ENCODE results near the gene SGO2.
"Not testable (repeated sequence)": the region's sequence is repeated elsewhere in the genome, so short reads cannot be mapped to it uniquely, and the experiment has no call there.

Gene SGO2

DNA sequence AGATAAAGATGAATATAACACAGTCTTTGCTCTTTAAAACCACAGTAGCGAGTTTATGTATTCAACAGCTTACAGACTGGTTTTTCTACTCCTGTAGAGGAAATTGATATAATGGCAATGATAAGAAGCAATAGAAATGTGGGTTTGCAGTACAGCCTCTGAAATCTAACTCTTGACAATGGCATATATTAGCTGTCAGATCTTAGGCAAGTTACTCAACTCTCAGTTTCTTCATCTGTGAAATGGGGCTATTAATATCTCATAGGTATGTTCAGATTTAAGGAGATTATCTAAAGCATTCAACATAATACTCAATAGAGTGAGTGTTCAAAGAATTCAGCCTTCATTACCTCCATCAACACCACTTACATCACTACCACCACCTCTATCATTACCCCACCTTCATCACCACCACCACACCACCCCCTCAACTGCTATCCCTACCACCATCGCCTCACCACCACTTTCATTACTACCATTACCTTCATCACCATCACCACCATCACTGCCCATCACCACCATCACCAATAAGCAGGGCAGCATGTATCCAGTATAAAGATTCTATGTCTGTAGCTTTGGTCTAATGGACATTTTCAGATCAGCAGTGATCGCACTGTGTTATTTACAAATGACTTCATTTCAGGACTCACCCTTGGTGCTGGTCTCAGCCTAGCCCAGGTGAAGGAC lies 82.5 kb downstream of the SGO2 start:
- H3K36me3 ChIP-seq (ENCODE audit: control insufficient read depth in 1 of 2, insufficient read depth in 2 of 2, low read depth in 1 of 2, low read length in 2 of 2), result peaks cover 0 to 60% of the 10 kb centered on the region in 2 experiments
- H3K27me3 ChIP-seq (ENCODE audit: control insufficient read depth in 1 of 2, insufficient read depth in 1 of 2, low read length in 2 of 2), result no peaks in the 10 kb centered on the region
- no peak overlapping the region for H4K8ac ChIP-seq (ENCODE audit: low read length)
- H2BK120ac ChIP-seq (ENCODE audit: low read depth, low read length), result no peak overlapping the region
- H2AK5ac ChIP-seq (ENCODE audit: low read length, severe bottlenecking), result peak overlapping the region; percentile 82
- no peaks in the 10 kb centered on the region for H3K79me1 ChIP-seq (replicated peaks; ENCODE audit: low read length, poor library complexity, severe bottlenecking)
- H3K23ac ChIP-seq (ENCODE audit: low read length in 2 of 2), result no peak overlapping the region
- no peak overlapping the region for H3K18ac ChIP-seq (ENCODE audit: low read depth in 1 of 2, low read length in 2 of 2)
- H3K4me1 ChIP-seq (ENCODE audit: control insufficient read depth, insufficient read depth, low read depth, low read length), result peaks cover 4% of the 10 kb centered on the region
- no peak overlapping the region for H2AFZ ChIP-seq (ENCODE audit: low read depth, low read length)
- H4K91ac ChIP-seq (ENCODE audit: low read length), result no peak overlapping the region
- no peak overlapping the region for H3K4me2 ChIP-seq (ENCODE audit: low read length, poor library complexity, severe bottlenecking)
- H2BK5ac ChIP-seq (ENCODE audit: low read depth, low read length, poor library complexity, severe bottlenecking), result no peak overlapping the region
- peak overlapping the region in 1 of 2 experiments; percentile 31 for H3K4me3 ChIP-seq (ENCODE audit: insufficient read depth in 1 of 2, low read depth in 1 of 2, low read length in 2 of 2)
- H3K4ac ChIP-seq (ENCODE audit: low read depth in 1 of 2, low read length in 2 of 2), result no peak overlapping the region
- DNase-seq, result no peak
- H3K14ac ChIP-seq (ENCODE audit: low read length in 2 of 2), result no peak overlapping the region
- peak overlapping the region; percentile 21 for H3K9ac ChIP-seq (ENCODE audit: low read length)
- 50% methylated on average over 2 of the region's 3 CpGs for WGBS
- peak overlapping the region; percentile 58 for H3K27ac ChIP-seq (ENCODE audit: low read length, poor library complexity, severe bottlenecking)
- H2BK15ac ChIP-seq (ENCODE audit: low read depth, poor library complexity, severe bottlenecking), result no peak overlapping the region
- no peak overlapping the region for H2BK12ac ChIP-seq (ENCODE audit: low read length in 2 of 2)
- no peaks in the 10 kb centered on the region for H3K9me3 ChIP-seq (ENCODE audit: control insufficient read depth, low read length)

DNA sequence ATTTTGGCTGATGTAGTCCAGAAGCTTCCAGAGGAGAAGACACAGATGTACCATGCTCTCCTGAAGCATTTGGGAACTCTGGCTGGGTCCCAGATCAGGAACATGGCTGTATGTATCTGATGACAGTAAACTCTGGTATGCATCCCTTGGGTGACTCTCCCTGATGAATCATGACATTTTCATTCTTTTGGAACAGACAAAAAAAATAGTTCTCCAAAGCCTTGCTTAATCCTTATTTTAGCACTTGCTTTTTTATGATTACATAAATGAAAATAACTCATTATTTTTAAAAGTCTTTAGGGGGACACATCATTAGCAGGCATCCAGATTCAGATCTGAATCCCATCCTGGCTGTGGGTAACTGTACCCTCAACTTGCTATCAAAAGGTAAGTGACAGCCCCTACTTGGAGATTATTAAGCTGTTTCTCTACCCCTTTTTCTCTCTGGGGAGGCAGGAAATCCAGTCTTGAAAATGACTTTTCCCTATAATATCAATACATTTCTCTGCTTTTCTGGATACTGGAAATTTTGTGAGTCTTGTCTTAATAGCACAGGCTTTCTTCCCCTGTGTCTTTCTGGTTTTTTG lies 83.1 kb downstream of the SGO2 start:
- Histone ChIP-seq H3K4me1 (ENCODE audit: control insufficient read depth, insufficient read depth, low read depth, low read length) (peaks cover 2% of the 10 kb centered on the region), H3K4me2 (ENCODE audit: low read length, poor library complexity, severe bottlenecking) (no peak overlapping the region), H2BK12ac (ENCODE audit: low read length in 2 of 2) (no peak overlapping the region), H3K4ac (ENCODE audit: low read depth in 1 of 2, low read length in 2 of 2) (no peak overlapping the region), H2AFZ (ENCODE audit: low read depth, low read length) (no peak overlapping the region), H3K23ac (ENCODE audit: low read length in 2 of 2) (no peak overlapping the region), H2AK5ac (ENCODE audit: low read length, severe bottlenecking) (no peak overlapping the region), H3K36me3 (ENCODE audit: control insufficient read depth in 1 of 2, insufficient read depth in 2 of 2, low read depth in 1 of 2, low read length in 2 of 2) (peaks cover 0 to 66% of the 10 kb centered on the region in 2 experiments), H3K79me1 (replicated peaks; ENCODE audit: low read length, poor library complexity, severe bottlenecking) (no peaks in the 10 kb centered on the region), H3K18ac (ENCODE audit: low read depth in 1 of 2, low read length in 2 of 2) (no peak overlapping the region), H3K4me3 (ENCODE audit: insufficient read depth in 1 of 2, low read depth in 1 of 2, low read length in 2 of 2) (peak overlapping the region in 1 of 2 experiments; percentile 59), H4K91ac (ENCODE audit: low read length) (no peak overlapping the region), H2BK120ac (ENCODE audit: low read depth, low read length) (no peak overlapping the region), H3K14ac (ENCODE audit: low read length in 2 of 2) (no peak overlapping the region), H3K27ac (ENCODE audit: low read length, poor library complexity, severe bottlenecking) (peak overlapping the region; percentile 58), H2BK5ac (ENCODE audit: low read depth, low read length, poor library complexity, severe bottlenecking) (no peak overlapping the region), H3K9me3 (ENCODE audit: control insufficient read depth, low read length) (no peaks in the 10 kb centered on the region), H3K27me3 (ENCODE audit: control insufficient read depth in 1 of 2, insufficient read depth in 1 of 2, low read length in 2 of 2) (no peaks in the 10 kb centered on the region), H4K8ac (ENCODE audit: low read length) (no peak overlapping the region), H2BK15ac (ENCODE audit: low read depth, poor library complexity, severe bottlenecking) (no peak overlapping the region), H3K9ac (ENCODE audit: low read length) (peak overlapping the region; percentile 76)
- peak; percentile 69 for DNase-seq

DNA sequence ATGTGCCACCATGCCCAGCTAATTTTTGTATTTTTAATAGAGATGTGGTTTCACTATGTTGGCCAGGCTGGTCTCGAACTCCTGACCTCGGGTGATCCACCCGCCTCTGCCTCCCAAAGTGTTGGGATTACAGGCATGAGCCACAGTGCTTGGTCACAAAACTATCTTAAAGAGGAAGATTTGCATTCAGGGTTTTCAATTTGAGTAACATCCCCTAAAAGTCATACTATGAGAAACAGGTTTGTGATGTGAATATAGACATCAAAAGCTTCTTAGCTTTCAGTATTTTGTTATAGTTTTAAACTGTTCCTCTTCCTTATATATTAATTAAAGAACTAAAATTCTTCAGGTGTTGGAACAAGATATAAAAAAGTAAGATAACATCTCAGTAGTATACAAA lies 84.2 kb downstream of the SGO2 start:
- H2AFZ ChIP-seq (ENCODE audit: low read depth, low read length); H3K23ac ChIP-seq (ENCODE audit: low read length in 2 of 2); H2BK5ac ChIP-seq (ENCODE audit: low read depth, low read length, poor library complexity, severe bottlenecking); H2BK15ac ChIP-seq (ENCODE audit: low read depth, poor library complexity, severe bottlenecking); H3K18ac ChIP-seq (ENCODE audit: low read depth in 1 of 2, low read length in 2 of 2); H4K8ac ChIP-seq (ENCODE audit: low read length); H2BK12ac ChIP-seq (ENCODE audit: low read length in 2 of 2); H3K4me3 ChIP-seq (ENCODE audit: insufficient read depth in 1 of 2, low read depth in 1 of 2, low read length in 2 of 2); H3K14ac ChIP-seq (ENCODE audit: low read length in 2 of 2); H3K9me3 ChIP-seq (ENCODE audit: control insufficient read depth, low read length); H3K4me1 ChIP-seq (ENCODE audit: control insufficient read depth, insufficient read depth, low read depth, low read length); DNase-seq; H3K4me2 ChIP-seq (ENCODE audit: low read length, poor library complexity, severe bottlenecking); H2BK120ac ChIP-seq (ENCODE audit: low read depth, low read length); H3K9ac ChIP-seq (ENCODE audit: low read length); H2AK5ac ChIP-seq (ENCODE audit: low read length, severe bottlenecking); H4K91ac ChIP-seq (ENCODE audit: low read length); H3K4ac ChIP-seq (ENCODE audit: low read depth in 1 of 2, low read length in 2 of 2); H3K27me3 ChIP-seq (ENCODE audit: control insufficient read depth in 1 of 2, insufficient read depth in 1 of 2, low read length in 2 of 2); H3K79me1 ChIP-seq (replicated peaks; ENCODE audit: low read length, poor library complexity, severe bottlenecking); H3K27ac ChIP-seq (ENCODE audit: low read length, poor library complexity, severe bottlenecking): not testable (repeated sequence)
- 100% methylated on average over 3 of the region's 3 CpGs for WGBS
- peaks cover 0 to 65% of the 10 kb centered on the region in 2 experiments for H3K36me3 ChIP-seq (ENCODE audit: control insufficient read depth in 1 of 2, insufficient read depth in 2 of 2, low read depth in 1 of 2, low read length in 2 of 2)

DNA sequence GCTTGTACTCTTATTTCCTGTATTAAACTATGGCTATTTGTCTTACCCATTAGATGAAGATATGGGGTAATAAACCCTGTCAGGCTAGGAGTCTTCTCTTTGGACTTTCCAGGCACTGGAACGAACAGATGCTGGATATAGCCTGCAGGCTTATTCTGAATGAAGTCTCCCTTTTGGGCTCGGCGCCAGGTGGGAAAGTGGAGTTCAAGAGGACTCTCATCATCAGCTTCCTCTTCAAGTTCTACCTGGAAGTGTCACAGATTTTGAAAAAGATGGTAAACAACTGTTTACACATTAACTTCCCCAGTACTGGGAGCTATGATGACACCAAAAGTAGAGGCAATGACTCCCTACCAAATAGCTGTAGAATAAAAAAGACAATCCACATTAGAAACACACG lies 87.7 kb downstream of the SGO2 start:
- Histone ChIP-seq H4K91ac (ENCODE audit: low read length) (no peak overlapping the region), H3K27me3 (ENCODE audit: control insufficient read depth in 1 of 2, insufficient read depth in 1 of 2, low read length in 2 of 2) (no peaks in the 10 kb centered on the region), H3K23ac (ENCODE audit: low read length in 2 of 2) (no peak overlapping the region), H3K18ac (ENCODE audit: low read depth in 1 of 2, low read length in 2 of 2) (no peak overlapping the region), H2AFZ (ENCODE audit: low read depth, low read length) (no peak overlapping the region), H3K36me3 (ENCODE audit: control insufficient read depth in 1 of 2, insufficient read depth in 2 of 2, low read depth in 1 of 2, low read length in 2 of 2) (peaks cover 0 to 39% of the 10 kb centered on the region in 2 experiments), H3K9me3 (ENCODE audit: control insufficient read depth, low read length) (no peaks in the 10 kb centered on the region), H2BK12ac (ENCODE audit: low read length in 2 of 2) (no peak overlapping the region), H2BK120ac (ENCODE audit: low read depth, low read length) (peak overlapping the region; percentile 34), H2BK15ac (ENCODE audit: low read depth, poor library complexity, severe bottlenecking) (no peak overlapping the region), H3K4ac (ENCODE audit: low read depth in 1 of 2, low read length in 2 of 2) (no peak overlapping the region), H3K4me3 (ENCODE audit: insufficient read depth in 1 of 2, low read depth in 1 of 2, low read length in 2 of 2) (no peak overlapping the region), H3K9ac (ENCODE audit: low read length) (no peak overlapping the region), H2AK5ac (ENCODE audit: low read length, severe bottlenecking) (no peak overlapping the region), H4K8ac (ENCODE audit: low read length) (no peak overlapping the region), H2BK5ac (ENCODE audit: low read depth, low read length, poor library complexity, severe bottlenecking) (no peak overlapping the region), H3K4me2 (ENCODE audit: low read length, poor library complexity, severe bottlenecking) (no peak overlapping the region), H3K79me1 (replicated peaks; ENCODE audit: low read length, poor library complexity, severe bottlenecking) (no peaks in the 10 kb centered on the region), H3K14ac (ENCODE audit: low read length in 2 of 2) (no peak overlapping the region), H3K4me1 (ENCODE audit: control insufficient read depth, insufficient read depth, low read depth, low read length) (peaks cover 3% of the 10 kb centered on the region), H3K27ac (ENCODE audit: low read length, poor library complexity, severe bottlenecking) (no peak overlapping the region)
- DNase-seq, result no peak
- 95% methylated on average over 3 of the region's 4 CpGs for WGBS
